GOT3 (cell line): ENCODE data around the gene COL8A1.
"Not testable (repeated sequence)": the region's sequence is repeated elsewhere in the genome, so short reads cannot be mapped to it uniquely, and the experiment has no call there.

ENCODE experiments used
- DNase-seq: peaks from one replicate; lab custom pipeline; 2025; ENCODE audit warnings: mixed read lengths; lab: John Stamatoyannopoulos, UW

Gene COL8A1

DNA sequence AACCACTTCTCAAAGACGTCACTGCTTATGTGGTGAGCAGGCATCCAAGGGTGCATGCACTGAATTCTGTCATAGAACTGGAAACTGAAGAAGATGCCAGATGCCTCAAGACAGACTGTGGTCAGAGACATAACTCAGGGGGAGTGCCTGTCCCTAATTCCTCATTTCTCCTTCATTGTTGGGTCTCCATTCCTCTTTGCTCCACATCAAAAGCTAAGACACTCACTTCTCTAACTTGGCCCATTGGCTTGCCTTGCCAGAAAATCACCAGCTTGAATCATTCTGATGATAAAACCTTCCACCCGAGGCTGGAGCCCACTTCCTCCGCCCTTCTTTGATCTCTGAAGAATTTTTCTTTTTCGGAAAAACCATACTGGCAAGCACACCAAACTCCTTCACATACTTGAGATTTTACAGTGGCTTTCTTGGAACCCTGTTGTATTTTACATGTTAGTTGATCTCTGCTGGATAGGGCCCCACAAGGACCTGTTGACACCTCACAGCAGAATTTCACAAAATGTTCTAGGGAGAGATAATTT, 69.9 kb downstream of the COL8A1 start:
- DNase-seq, result no peak

- DNase-seq, result no peak
Measured at GRCh38 chr3:99709686-99710085, 71.3 kb downstream of the COL8A1 start.

- no peak for DNase-seq
Measured at GRCh38 chr3:99710094-99710493, 71.7 kb downstream of the COL8A1 start.

DNA sequence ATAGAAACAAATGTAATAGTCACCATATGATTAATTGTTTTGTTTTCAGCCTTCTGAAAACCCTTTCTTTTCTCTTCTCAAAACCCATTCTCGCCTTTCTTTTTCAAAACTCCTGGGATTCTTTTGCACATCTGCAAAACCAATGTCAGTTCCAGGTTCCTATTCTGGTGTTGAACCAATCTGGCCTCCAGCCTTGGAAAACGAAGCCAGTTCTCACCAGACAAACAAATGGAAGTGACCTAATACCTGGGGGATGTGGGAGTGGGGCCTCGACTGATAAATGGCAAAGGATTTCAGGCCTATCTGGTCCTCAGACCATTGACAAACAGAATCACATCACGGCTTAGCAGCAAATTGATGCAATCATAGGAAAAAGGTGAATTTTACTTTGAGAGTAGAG, 73.0 kb downstream of the COL8A1 start:
- no peak for DNase-seq

DNA sequence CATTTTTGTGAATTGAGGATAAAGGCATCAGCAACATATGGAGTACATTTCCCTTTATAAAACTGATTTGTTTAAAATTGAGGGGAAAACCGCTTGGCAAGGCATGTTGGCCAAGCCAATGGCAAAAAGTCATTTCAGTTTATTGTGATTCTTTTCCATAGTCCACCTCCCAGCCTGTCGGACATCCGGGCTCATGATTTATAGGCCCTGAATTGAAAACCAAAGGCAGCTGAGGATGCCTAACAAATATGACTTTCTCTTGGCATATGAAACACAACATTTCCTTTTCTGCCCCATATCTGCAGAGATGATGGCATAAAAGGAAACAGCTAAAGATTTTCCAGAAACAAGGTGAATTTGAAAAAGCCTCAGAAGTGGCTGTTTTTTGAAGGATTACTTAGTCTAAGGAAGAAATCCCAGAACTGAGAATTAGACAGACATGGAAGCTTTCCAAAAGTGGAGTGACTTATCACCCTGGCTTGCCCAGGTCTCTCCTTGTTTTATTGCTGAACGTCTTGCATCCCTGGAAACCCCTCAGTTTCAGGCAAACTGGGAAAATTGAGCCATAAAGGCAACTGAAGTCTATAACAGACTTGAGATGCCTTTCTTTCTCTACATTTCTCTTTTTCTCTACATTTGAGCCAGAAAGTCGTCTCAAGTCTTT, 74.0 kb downstream of the COL8A1 start:
- DNase-seq, result no peak

GRCh38 chr3:99713440-99713839, 75.0 kb downstream of the COL8A1 start:
- DNase-seq, result no peak

DNA sequence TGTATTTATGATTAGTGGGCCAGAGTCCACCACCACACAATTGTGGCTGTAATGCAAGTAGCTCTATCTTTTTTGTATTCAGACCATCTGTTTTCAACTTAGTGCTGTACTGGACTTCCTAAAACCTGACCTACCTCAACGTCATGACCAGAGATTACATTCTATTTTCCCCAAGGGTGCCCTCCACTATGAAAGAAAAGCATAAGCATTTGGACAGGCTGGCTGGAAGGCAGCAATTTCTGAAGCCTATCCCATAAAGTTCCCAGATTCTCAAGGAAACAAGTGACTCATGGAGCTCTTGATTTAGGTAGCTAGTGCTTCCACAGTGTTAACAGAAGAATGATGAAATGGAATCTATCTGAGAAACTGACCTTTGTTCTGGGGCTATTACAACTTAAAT, 75.8 kb downstream of the COL8A1 start:
- peak; percentile 6 for DNase-seq

- DNase-seq, result no peak
Measured at GRCh38 chr3:99714575-99714974, 76.2 kb downstream of the COL8A1 start.

GRCh38 chr3:99716463-99716995, 78.1 kb downstream of the COL8A1 start:
- no peak for DNase-seq

DNA sequence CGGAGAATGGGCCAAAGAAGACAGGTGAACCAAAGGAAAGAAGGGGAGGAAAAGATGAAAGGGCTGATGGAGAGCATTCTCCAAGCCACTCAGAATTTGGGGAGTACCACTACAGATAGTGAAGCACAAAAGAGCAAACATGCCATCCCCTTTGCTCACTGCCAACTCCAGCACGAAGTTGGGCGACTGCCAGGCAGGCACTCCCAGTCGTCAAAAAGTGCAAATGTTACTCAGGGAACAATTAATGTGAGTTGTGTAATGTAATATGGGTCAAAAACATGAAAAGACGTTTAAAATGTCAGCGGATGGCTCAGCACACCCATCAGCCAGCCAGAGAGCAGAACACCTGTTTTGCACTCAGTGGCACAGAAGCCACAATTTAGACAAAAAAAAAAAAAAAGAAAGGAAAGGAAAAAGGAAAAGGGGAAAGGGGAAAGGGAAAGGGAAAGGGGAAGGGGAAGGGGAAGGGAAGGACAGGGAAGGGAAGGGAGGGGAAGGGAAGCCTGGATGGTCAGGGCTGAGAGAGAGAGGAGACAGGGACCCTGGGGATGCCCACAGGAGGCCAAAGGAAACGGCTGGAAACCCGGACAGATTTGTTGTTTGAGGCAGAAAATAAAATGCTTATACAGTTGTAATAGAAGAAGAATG, 82.7 kb downstream of the COL8A1 start:
- no peak for DNase-seq

DNA sequence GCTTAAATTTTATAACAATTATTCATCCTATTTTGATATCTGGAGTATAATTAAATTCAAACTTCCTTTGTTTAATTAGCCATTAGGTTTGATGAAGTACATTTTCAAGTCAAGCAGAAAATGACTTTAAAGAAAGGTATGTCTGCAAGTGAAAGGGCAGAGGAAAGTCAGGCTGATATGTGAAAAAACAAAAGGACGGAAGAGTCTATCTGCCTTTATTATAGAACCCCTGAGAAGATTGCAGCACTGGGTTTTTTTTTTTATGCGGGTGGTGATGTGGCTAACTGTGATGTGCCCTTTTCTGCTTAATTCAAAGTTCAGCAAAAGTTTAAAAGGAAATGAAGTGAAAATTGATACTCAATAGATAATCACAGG, 83.2 kb downstream of the COL8A1 start:
- DNase-seq, result no peak

GRCh38 chr3:99724276-99724675, 85.9 kb downstream of the COL8A1 start:
- DNase-seq, result no peak

DNA sequence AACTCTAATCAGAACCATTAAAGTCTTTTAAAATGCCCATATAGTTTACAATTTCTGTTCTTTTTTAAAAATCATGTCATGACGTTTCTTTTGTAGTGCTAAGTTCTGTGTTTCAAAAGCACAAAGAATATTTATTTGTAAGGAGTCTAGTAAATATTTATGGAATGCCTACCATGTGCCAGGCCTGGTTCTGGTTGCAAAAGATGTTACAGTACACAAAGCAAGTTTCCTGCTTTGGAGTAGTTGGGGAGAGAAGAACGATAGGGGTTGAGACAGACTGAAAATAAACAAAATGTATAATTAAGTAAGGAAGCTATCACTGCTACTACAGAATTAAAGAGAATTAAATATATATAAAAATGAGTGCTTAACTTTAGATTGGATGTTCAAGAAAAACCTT, 92.5 kb downstream of the COL8A1 start:
- DNase-seq, result no peak

GRCh38 chr3:99731499-99731898, 93.1 kb downstream of the COL8A1 start:
- no peak for DNase-seq

DNA sequence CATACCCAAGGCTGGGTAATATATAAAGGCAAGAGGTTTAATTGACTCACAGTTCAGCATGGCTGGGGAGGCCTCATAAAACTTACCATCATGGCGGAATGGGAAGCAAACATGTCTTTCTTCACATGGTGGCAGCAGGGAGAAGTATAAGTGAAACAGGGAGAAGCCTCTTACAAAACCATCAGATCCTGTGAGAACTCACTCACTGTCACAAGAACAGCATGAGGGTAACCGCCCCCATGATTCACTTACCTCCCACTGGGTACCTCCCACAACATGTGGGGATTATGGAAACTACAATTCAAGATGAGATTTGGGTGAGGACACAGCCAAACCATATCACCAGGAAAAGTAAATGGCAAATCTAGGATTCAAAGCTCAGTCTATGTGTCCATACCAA, 102.0 kb downstream of the COL8A1 start:
- not testable (repeated sequence) for DNase-seq

DNA sequence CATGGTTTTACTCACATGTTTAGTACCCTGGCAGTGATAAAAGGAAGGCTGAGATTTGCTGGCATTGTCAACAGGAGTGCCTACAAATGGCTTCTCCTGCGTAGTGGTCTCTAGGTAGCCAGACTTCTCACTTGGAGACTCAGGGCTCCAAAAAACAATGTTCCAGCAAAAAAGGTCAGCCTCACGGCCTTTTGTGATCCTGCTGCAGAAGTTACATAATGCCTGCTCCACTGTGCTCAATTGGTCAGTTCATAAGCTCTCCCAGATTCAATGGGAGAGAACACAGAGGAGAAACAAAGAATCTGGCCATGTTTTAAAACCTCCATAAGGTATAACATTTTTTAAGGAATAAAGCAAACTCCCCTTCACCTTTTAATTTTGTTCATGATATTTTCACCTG, 103.2 kb downstream of the COL8A1 start:
- DNase-seq, result no peak

GRCh38 chr3:99747915-99748314, 109.5 kb downstream of the COL8A1 start:
- DNase-seq, result no peak

DNA sequence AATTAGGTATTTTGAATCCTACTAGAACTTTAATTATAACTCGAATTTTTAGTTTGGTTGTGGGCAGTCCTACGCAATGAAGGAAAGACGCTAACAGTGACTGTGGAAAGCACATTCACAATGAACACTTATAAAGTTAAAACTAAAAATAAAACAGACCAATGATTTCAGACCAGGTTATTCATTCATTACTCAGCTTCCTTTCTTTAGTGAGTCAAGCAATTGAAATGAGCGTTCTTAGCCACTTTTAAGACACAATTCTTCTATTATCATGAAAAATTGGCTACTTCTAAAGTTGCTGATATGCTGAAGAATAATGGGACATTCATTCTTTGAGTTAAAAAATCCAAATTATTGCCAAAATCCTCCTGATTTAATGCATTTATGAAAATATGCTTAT, 113.3 kb downstream of the COL8A1 start:
- DNase-seq, result no peak

DNA sequence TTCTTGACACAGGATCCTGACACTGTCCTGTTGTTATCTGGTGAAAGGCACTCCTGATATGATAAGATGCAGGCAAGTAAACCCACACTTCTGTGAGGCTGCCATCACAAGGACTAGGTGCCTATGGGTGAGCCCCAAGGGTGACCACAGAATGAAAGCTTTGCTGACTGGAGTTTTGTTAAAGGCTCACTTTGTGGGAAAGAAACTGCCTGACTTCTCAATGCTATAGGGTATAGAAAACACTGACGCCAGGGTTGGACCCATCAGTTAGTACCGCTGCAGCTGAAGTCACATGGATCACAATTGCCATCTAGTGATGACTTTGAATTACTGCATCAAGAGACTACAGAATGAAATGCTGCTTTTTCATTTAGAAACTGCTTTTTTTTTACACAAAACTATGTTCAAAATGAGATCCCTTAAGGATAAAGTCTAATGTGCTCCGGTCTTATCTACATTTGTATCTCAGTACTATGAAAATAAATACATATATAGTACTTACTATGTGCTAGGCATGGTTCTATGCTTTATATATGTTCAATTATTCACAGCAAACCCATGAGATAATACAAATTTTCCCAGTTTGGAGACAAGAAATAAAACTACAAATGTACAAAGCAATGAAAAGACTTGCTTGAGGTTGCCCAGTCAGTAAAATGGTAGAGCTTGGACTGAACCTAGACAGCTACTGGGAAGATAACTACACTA, 115.0 kb downstream of the COL8A1 start:
- DNase-seq, result no peak

GRCh38 chr3:99755831-99756230, 117.4 kb downstream of the COL8A1 start:
- DNase-seq, result no peak

- no peak for DNase-seq
Measured at GRCh38 chr3:99757966-99758365, 119.6 kb downstream of the COL8A1 start.

- no peak for DNase-seq
Measured at GRCh38 chr3:99758502-99759177, 120.2 kb downstream of the COL8A1 start.
